ENCODE results near the gene NCOA1. TPM values are rescaled to one million over a fixed set of nuclear protein-coding genes. Genes with fewer than 3 reads are reported as not detected.
"Not testable (repeated sequence)": the region's sequence is repeated elsewhere in the genome, so short reads cannot be mapped to it uniquely, and the experiment has no call there.

The NCOA1 gene
- 10.2 and 10.9 TPM in 2 replicates for total RNA-seq (2014; rRNA removed; shearing (Covaris generic))
- polyA plus RNA-seq (2014; cell fraction: nucleus; rRNA removed): 3.2 and 5.5 TPM in 2 replicates

DNA sequence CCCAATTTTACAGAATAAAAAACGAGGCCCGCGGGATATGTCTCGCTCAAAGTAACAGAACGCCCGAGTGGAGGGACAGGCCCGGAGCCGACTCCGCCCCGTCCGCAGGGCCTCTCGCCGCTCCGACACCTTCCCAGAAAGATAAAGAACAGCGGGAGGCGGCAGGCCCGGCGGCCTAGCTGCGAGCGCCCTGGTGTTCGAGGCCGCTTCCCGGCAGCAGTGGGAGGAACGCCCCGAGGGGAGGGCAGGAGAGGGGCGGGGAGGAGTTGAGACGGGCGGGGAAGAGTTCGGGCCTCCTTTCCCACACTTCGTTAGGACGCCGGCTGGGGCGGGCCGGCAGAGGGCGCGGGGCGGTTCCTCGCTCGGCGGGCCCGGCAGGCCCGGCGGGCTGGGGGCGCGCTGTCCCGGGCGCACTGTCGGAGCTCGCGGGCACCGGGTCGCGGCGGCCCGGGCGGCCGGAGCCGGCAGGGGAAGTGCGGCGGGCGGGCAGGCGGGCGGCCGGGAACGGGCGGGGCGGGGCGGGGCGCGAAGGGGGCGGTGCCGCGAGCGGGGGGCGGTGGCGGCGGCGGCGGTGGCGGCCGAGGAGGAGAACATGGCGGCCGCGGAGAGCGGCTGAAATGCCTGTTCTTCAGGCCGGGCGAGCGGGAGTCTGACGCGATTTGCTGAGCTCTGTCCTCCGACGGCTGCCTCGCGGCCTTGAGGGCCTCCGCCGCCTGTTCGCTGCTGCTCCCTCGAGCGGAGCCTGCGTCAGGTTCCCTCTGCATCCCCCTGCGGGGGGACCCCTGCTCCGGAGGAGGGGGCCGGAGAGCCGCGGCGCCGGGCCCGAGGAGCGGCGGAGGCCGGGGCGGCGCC, at the start of gene NCOA1:
Gene NCOA1, plus strand, starts transcription at position 565 of the 852 bp plus-strand sequence. CDS start 167,424 bp downstream, outside the sequence.
- DNase-seq (ENCODE audit: extremely low read depth, low read depth): peak; percentile 82

DNA sequence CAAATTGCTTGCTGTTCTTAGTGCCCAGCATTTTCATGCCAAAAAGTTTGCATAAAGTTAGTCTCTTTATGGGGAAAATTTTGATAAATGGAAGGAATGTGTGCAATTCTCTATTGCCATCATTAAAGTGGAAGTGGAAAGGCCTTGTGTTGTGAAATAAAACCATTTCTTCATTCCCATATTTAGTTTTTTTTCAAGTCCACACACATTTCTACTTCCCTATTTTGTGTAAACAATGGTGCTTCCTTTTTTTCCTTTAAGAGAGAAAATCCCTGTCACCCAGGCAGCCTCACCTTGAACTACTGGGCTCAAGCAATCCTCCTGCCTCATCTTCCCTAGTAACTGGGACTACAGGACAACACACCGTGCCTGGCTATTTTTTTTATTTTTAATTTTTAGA, 42.3 kb upstream of the NCOA1 start:
- DNase-seq (ENCODE audit: extremely low read depth, low read depth): no peak

DNA sequence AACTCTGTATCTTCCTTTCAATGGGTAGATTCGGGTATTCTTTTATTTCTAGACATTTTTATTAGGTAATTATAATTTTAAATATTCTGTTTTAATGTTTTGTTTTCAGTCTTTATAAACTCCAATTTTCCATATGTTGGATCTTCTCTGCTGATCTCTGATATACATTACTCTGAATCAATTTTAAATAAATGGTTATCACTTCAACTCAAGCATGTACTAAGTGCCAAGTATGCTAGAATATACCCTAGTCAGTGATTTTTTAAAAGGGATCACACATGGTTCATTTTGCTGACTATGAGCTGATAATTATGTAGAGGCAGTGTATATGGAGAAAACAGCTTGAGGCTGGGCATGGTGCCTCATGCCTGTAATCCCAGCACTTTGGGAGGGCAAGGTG, 41.7 kb upstream of the NCOA1 start:
- DNase-seq (ENCODE audit: extremely low read depth, low read depth): no peak

DNA sequence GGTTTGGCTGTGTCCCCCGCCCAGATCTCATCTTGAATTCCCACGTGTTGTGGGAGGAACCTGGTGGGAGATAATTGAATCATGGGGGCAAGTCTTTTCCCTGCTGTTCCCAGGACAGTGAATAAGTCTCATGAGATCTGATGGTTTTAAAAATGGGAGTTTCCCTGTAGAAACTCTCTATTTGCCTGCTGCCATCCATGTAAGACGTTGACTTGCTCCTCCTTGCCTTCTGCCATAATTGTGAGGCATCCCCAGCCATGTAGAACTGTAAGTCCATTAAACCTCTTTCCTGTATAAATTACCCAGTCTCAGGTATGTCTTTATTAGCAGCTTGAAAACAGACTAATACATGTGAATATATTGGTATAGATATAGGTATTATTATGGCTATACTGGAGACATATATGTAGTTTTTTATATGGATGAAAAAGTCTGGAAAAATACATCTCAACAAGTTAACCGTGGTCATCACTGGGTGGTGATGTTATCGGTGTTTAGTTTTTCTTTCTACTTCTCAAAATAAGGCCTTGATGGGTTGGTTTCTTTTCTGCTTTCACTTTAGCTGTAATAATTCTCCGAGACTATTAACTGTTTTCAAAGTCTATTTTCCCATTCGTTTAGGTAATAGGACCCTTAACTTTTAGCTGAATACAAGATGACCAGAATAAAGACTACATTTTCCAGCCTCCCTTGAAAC, 39.1 kb upstream of the NCOA1 start:
- no peak for DNase-seq (ENCODE audit: extremely low read depth, low read depth)

DNA sequence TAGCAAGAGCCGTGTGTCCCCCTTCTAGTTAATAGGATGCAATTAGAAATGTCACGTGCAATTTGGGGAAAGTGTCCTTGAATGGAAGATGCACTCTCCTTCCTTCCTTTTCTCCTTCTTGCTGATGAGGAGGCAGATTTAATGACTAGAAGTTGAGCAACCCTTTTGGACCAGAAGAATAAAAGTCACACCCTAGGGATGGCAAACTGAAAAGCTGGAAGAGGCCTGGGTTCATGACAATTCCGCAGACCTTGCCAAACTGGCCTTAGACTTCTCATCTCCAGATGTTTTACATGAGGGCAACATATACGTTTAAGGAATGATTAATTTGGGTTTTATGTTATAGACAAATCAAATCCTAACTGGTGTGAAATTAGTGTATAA, 38.6 kb upstream of the NCOA1 start:
- DNase-seq (ENCODE audit: extremely low read depth, low read depth): no peak

DNA sequence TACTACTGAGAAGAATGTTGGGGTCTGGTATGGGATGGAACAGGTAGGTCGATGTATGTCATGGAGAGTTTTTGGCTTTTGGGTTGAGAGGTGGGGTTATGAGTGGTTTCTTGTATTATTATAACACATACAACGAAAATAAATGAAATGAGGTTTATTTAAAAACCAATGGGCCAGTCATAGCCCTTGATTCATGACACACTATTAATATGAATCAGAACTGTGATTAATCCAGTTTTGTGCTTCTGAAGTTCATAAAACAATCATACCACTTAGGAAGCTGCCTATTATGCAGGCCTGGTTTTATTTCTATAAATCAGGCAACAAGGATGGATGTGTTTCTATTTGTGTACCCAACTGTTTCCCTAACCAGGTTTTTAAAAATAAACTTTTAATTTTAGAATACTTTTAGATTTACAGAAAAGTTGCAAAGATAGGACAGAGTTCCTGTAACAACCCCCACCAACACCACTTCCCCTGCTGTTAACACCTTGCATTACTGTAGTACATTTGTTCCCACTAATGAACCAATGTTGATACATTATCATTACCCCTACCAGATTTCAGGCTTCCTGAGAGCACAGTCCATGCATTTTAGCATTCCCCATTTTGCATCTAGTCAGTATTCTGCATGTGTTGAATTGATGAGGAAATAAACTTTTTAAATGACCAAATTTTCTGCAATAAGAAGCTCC, 37.5 kb upstream of the NCOA1 start:
- DNase-seq (ENCODE audit: extremely low read depth, low read depth): no peak

DNA sequence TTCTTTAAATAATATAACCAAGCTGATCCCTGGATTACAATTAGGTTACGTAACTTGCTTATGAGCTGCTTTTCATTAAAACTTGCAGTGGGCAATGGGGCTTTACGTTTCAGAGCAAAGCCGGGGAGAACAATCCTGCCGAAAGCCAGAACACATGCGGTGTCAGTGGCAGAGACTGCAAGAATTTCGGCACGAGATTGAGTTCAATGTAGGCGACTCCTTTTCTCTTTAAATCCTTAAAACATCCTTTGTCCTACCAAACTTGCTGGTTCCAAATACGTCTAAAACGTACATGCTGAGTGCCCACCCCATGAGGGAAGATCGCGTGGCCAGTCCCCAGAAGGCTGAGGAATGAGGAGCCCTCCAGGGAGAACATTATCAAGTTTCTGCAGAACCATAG, 36.8 kb upstream of the NCOA1 start:
- DNase-seq (ENCODE audit: extremely low read depth, low read depth): no peak

DNA sequence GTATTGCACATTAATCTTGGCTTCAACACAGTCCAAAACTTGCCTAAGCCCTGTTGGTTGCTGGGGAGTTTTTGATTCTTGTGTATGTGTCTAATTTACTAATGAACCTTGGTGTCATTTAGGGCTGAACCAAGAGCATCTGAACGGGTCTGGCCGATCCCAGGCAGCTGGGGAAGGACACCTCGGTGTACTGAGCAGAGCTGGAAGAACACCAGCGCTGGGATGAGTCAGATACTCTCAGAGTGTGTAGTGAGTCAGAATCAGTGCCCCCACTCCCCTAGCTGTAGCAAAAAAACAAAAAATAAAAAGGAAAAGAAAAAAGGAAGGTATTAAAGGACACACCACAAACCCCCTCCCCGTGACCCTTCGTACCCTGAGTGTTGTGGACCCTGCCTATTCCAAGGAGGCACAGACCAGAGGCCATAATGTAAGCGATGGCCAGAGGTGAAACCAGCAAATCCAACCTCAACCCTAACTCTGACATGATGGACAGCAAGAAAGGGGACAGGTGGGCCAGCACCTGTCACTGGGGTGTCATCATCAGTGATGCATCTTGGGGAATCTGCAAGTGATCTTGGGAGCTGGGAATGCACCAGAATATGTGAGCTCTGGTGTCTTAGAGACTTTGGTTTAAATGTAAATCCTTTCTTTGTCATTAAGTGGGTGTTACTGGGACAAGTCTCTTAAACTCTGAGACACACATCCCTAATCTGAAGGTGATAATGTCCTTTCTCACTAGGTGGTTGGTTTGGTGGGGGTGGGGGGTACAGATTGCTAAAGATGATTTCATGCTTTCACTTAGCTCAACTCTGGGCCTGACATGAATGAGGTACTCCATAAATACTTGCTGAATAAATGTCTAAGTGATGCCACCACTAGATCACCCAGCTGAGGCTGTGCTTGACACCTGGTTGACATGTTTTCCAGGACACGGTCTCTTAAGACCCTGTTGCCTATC, 34.2 kb upstream of the NCOA1 start:
- no peak for DNase-seq (ENCODE audit: extremely low read depth, low read depth)

DNA sequence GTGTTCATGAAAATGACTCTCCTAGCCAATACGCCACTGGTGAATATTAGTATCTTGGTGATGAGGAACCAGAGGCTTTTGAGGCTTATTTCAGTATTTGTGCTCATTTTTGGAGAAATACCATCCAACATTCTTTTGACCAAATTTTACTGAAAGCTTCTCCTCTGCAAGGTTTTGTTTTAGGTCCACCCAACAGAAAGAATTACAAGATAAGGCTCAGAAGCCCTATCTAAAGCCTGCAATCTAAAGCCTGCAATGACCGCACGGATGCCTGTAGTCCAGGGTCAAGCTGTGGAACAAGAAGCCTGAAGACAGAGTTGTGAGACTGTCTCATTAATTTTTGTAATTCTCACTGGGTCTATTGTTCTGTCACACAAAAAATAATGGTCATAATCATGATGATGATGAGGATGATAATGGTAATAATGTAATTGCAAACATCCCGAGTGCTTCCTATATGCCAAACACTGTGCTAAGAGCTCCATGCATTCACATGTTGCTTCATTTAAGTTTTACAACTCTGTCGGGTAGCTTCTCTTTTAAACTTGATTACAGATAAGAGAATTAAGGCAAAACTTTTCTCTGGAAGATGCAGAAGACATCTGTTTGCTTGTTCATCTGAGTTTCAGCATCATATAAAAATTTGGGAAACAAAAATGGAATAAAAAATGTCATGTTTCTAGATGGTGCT, 33.2 kb upstream of the NCOA1 start:
- no peak for DNase-seq (ENCODE audit: extremely low read depth, low read depth)

DNA sequence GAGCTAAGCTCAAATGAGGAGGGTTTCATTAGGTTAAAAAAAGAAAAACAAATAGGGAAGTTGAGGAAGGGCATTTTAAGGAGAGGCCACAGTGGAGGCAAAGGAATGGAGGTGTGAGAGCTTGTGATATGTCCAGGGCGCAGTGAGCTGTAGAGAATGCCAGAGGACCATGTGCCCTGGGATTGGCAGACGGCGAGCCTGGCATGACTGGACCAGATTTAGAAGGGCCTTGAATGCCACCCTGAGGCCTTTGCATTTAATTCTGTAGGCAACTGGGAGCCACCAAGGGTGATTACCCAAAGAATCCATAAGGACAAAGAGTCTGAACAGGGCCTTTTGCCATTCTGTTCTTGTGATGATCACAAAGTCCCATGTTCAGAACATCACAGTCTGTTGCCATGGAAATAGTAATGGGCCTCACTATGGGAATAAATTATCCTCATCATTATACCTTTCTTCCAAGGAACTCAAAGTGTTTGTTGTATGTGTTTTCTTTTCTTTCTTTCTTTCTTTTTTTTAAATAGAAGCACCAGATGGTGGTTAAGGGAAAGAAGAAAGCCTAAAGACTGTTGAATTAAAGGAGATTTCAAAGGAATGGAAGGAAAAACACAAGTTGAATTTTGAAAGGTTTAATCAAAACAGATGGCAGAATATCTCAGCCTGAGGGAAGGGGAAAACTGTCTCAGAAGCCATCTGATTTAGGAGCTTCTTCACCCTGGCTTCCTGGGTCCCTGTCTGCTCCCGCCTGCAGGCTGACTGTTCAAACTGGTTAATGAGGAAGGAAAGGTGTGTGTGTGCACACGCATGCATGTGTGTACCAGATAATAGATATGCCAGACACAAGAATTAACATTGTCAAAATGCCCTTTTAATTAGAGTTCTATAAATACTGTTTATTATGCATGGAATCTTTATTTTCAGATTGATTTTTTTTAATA, 31.6 kb upstream of the NCOA1 start:
- DNase-seq (ENCODE audit: extremely low read depth, low read depth): no peak

DNA sequence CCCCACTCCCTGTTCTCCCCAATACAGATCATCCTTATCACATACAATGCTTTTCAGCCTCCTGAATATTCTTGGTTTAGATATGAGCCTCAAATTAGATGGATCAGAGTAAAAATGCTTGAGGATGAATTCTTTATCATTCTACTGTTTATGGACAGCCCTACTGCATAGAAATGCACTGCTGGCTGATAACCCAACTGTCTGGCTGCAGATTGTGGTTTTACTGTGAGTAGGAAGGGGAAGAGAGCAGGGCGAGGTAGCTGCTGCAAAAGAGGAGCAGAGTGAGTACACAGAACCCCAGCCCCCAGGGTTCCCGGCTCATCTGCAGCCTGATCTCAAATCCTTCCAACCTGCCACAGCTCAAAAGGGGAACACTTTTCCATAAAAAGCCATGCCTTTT, 29.4 kb upstream of the NCOA1 start:
- DNase-seq (ENCODE audit: extremely low read depth, low read depth): no peak

DNA sequence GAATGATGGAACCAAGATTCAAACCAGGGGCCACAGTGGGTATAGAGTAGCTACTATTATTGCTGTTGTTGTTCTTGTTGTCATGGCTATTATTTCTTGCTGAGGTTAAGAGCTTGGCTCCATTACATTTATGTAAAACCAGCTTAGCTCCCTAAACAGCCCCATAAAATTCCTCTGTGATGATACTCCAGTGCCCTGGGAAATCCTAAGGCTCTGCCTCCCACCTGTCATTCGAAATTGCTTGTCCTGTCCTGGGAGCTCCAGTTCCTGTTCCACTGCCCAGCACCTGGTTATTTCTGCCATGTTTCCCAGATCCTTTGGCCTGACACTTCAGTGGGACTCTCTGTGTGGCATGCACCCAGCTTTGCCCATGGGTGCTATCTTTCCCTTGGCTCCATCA, 27.8 kb upstream of the NCOA1 start:
- no peak for DNase-seq (ENCODE audit: extremely low read depth, low read depth)

DNA sequence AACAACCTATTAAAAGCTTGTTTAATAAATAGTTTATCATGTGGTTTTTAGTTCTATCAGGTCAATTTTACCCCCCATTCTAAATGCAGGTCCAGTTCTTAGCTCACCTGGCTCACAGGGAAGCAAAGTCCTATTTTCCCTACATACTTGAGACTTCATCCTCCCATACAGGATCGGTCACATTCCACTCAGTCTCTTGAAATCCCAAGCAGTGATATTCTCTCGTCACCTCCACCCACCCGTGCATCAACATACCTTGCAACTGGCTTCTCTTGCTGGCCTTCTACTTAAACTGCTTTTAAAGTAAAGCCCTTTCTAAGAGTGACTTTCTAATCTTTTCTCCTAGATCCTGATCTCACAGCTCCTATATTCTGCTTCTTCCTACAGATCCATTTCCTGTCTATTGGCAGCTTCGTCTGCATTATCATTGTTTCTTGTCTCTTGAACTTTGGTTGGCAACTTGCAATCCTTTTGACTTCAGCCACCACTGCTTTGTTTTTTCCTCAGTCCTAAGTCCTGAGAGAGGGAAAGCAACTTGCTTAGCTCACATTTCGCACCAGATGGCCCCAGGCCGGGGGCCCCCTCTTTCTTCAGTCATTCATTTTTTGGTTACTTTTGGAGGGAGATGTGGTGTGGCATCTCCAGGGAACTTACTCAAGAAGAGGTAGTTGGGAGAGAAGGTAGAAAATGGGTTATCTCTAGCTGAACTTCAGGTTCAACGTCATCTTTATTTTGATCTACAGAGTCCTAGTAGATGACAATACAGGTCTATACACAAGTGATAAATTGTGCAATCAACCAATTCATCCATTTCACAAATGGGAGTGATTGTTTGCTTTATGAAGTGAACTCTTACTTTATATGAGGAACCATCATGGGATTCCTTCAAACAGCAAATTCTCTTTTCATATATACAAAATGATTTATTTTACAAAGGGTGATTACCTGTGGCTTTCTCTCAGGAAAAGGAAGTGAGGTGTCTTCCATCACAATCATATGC, 23.9 kb upstream of the NCOA1 start:
- no peak for DNase-seq (ENCODE audit: extremely low read depth, low read depth)

DNA sequence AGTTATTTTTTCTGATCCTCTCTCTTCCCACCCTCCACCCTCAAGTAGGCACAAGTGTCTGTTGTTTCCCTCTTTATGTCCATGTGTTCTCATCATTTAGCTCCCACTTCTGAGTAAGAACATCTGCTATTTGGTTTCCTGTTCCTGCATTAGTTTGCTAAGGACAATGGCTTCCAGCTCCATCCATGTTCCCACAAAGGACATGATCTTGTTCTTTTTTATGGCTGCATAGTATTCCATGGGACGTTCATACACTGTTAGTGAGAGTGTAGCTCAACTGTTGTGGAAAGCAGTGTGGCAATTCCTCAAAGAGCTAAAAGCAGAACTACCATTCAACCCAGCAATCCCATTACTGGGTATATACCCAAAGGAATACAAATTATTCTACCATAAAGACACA, 22.6 kb upstream of the NCOA1 start:
- not testable (repeated sequence) for DNase-seq (ENCODE audit: extremely low read depth, low read depth)

DNA sequence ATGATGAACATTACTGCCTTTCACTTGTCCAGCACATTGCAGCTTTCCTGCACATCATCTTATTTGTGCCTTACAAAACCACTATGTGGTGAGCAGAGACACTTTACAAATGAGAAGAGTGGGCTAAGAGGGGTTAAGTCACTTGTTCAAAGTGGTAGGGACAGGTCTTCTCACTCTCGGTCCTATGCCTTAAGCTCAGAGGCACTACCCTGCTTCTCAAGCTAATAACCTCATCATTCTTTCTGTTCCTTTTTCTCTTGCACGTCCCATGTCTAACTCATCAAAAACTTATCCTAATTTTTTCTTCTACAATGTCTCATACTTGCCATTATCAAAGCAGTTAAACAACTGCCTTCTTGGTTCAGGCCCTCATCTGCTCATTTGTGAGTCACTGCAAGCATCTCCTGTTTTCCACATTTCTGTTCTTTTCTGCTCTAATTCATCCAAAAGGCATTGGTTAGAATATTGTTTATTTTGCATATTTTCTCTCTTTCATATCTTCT, 21.9 kb upstream of the NCOA1 start:
- no peak for DNase-seq (ENCODE audit: extremely low read depth, low read depth)

DNA sequence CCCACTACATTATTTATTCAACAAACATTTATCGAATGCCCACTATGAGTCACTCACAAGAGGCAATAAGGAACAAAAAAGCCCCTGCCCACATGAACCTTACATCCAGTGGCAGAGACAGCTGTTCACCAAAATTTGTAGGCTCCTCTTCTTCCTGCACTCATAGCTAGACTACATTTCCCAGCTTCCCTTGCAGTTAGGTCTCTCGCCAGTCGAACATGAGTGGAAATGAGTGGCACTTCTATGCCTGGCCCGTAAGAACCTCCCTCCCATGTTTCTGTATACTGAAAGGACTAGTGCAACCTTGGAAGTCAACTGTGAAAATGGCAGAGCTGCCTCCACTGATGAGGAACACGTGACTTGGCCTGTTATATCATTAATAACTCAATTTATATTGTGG, 19.4 kb upstream of the NCOA1 start:
- DNase-seq (ENCODE audit: extremely low read depth, low read depth): no peak

DNA sequence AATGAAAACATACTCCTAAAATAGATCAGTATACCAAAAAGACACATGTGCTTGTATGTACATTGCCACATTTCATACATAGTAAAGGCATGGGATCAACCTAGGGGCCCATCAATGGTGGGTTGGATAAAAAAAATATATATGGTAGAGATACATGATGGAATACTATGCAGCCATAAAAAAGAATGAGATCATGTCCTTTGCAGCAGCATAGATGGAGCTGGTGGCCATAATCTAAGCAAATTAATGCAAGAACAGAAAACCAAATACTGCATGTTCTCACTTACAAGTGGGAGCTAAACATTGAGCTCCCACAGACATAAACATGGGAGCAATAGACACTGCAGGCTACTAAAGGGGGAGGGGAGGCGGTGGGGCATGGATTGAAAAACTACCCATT, 18.6 kb upstream of the NCOA1 start:
- DNase-seq (ENCODE audit: extremely low read depth, low read depth): no peak
